Measurements from ENCODE around the gene RPL11.
"Not testable (repeated sequence)": the region's sequence is repeated elsewhere in the genome, so short reads cannot be mapped to it uniquely, and the experiment has no call there.

The RPL11 gene

DNA sequence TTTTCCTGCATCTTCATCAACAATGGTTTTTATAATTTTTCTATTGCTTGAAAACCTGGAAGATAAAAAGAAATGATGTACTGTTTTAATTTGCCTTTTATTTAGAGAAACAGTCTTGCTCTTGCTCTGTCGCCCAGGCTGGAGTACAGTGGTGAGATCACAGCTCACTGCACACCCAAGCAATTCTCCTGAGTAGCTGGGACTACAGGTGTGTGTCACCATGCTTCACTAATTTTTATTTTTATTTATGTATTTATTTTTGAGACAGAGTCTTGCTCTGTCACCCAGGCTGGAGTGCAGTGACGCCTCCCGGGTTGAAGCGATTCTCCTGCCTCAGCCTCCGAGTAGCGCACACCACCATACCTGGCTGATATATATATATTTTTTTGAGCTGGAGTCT lies 43.0 kb upstream of the RPL11 start:
- in situ Hi-C loops (cut with HindIII; ENCODE audit: low sequenced_read_pairs): no loop called here
- DNase-seq (ENCODE audit: low read depth, low spot score): no peak
- no peak overlapping the region for H3K4me3 ChIP-seq (ENCODE audit: low read depth, low read length)
- TF ChIP-seq, protein P1, sequence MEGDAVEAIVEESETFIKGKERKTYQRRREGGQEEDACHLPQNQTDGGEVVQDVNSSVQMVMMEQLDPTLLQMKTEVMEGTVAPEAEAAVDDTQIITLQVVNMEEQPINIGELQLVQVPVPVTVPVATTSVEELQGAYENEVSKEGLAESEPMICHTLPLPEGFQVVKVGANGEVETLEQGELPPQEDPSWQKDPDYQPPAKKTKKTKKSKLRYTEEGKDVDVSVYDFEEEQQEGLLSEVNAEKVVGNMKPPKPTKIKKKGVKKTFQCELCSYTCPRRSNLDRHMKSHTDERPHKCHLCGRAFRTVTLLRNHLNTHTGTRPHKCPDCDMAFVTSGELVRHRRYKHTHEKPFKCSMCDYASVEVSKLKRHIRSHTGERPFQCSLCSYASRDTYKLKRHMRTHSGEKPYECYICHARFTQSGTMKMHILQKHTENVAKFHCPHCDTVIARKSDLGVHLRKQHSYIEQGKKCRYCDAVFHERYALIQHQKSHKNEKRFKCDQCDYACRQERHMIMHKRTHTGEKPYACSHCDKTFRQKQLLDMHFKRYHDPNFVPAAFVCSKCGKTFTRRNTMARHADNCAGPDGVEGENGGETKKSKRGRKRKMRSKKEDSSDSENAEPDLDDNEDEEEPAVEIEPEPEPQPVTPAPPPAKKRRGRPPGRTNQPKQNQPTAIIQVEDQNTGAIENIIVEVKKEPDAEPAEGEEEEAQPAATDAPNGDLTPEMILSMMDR (IDR thresholded peaks at IDR 0.05; ENCODE audit: low read depth, low read length): no peak

DNA sequence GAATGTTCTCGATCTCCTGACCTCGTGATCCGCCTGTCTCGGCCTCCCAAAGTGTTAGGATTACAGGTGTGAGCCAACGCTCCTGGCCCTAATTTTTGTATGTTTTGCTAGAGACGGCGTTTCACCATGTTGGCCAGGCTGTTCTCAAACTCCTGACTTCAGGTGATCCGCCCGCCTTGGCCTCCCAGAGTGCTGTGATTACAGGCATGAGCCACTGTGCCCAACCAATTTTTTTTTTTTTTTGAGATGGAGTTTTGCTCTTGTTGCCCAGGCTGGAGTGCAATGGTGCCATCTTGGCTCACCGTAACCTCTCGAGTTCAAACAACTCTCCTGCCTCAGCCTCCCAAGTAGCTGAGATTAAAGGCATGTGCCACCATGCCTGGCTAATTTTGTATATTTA lies 42.4 kb upstream of the RPL11 start:
- in situ Hi-C loops (cut with HindIII; ENCODE audit: low sequenced_read_pairs); DNase-seq (ENCODE audit: low read depth, low spot score); H3K4me3 ChIP-seq (ENCODE audit: low read depth, low read length): not testable (repeated sequence)

DNA sequence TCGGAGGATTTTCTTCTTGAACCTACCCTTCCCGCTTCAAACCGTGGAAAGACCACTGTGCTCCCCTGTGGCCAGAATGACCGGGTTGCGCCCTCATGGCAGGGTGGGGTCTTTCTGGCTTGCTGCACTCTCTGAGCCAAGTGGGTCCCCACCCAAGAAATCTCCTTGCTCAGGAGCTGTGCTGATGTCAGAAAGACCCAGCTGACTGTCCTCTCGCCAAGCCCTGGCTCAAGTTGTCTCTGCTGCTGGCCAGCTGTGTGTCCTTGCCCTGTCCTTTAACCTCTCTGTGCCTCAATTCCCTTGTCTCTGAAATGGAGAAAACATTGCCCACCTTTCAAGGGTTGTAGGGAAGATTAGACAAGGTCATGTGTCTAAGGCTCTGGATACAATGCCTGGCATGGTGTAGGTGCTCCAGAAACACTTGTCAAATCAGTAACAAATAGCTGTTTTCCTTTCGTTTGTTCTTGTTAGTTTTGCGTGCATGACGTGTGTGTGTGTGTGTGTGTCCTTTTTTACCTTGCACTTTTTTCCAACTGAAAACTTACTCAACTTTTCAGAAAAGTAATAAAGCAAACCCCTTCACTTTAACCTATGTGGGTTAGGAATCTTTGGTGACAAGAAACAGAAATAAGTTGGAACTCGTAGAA lies 41.1 kb upstream of the RPL11 start:
- in situ Hi-C loops (cut with HindIII; ENCODE audit: low sequenced_read_pairs): no loop called here
- DNase-seq (ENCODE audit: low read depth, low spot score): no peak
- TF ChIP-seq, protein P1 (IDR thresholded peaks at IDR 0.05; ENCODE audit: low read depth, low read length): no peak

DNA sequence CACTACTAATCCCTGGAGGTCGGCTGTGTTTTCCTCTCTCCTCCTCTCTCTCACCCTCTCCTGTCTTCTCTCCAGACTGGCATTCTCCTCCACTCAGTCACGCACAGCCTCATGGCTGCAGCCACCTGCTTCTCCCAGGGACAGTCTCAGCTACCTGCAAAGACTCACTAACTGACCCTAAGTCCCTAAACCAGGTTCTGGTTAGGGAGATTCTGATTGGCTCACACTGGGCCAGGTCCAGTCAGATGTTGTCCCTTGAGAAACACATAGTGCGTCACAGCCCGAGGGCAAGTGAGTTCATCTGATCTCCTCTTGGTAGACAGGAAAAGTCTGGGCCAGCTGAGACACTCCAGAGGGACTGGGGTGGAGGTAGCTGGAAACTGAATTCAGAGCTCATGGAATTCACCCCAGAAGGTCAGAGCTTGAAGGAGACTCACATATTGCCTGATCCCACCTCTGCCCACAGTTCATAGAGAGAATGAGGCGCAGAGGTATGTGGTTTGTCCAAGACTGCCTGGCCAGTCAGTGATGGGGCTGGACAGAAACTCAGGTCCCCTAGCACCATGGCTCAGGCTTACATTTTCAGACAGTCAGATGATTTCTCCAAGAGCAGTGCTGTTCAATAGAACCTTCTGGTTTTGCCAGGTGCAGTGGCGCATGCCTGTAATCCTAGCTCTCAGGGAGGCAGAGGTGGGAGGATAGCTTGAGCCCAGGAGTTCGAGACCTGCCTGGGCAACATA lies 40.4 kb upstream of the RPL11 start:
- H3K4me3 ChIP-seq (ENCODE audit: low read depth, low read length): no peak overlapping the region
- no peak for DNase-seq (ENCODE audit: low read depth, low spot score)
- in situ Hi-C loops (cut with HindIII; ENCODE audit: low sequenced_read_pairs): no loop called here
- TF ChIP-seq, protein P1 (IDR thresholded peaks at IDR 0.05; ENCODE audit: low read depth, low read length): no peak

More for the DNA sequence above, 41.1 kb upstream of the RPL11 start:
- H3K4me3 ChIP-seq (ENCODE audit: low read depth, low read length): no peak overlapping the region

DNA sequence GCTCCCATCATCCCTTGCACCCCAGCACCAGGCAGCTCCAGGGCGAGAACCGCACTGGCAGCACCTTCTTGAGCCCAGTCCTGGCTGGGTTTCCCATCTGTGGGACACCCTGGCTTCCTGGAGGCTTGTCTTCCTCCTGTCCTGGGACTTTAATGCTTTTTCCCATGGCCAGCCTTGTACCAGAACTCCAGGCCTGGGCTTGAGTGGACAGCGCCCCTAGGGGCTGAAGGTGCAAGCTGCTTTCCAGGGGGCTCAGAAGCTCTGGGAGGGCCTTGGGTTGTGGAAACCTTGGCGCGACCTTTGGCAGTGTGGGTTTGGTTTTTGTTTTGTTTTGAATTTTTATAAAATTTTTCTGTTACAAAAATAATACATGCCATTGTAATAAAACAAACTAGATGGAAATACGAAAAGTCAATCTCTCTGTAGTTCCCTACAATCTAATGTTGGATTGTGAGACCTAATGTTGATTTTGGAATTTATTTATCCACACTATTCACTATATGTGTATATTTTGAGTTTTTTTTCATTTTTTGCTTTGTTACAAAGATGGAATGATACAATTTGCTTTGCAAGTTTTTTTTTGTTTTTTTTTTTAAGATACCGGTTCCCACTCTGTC lies 33.8 kb upstream of the RPL11 start:
- in situ Hi-C loops (cut with HindIII; ENCODE audit: low sequenced_read_pairs): no loop called here
- no peak overlapping the region for H3K4me3 ChIP-seq (ENCODE audit: low read depth, low read length)
- peak; percentile 29 for DNase-seq (ENCODE audit: low read depth, low spot score)
- TF ChIP-seq, protein P1 (IDR thresholded peaks at IDR 0.05; ENCODE audit: low read depth, low read length): peak; percentile 97

DNA sequence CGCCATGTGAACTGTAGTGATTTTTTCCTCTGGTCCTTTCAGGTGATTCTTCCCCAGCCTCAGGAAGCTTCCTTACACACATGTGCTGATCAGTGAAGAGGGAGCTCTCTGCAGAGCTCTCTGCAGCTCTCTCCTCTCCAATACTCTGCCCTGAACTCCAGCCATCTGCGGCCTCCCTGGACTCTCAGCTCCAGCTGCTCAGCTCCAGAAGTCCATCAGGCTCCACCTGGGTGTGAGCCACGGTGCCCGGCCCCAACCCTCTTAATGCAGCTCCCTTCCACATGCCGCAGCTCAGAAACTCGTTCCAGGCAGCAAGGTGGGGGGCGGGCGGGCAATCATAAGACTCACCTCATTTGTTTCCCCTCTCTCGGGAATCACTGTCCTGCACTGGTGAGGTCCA lies 30.9 kb upstream of the RPL11 start:
- H3K4me3 ChIP-seq (ENCODE audit: low read depth, low read length): no peak overlapping the region
- TF ChIP-seq, protein P1 (IDR thresholded peaks at IDR 0.05; ENCODE audit: low read depth, low read length): no peak
- DNase-seq (ENCODE audit: low read depth, low spot score): no peak
- in situ Hi-C loops (cut with HindIII; ENCODE audit: low sequenced_read_pairs): no loop called here

DNA sequence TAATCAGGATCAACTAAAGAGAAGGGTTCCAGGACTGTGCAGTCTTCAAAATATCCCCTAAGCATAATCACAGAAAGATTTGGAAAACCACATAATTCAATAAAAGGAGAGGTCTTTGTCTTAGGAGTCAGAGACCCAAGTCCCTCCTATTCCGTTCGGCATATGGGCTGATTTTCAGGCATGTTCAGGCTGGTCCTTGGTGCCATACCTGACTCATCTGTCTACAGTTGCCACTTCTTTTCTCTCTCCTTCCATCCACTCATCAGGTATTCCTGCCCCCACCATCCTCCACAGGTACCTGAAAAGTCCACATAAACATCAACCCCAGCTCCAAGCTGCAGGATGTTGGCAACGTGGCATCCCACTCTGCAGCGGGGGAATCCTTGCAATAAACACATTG lies 29.7 kb upstream of the RPL11 start:
- TF ChIP-seq, protein P1 (IDR thresholded peaks at IDR 0.05; ENCODE audit: low read depth, low read length): no peak
- no peak overlapping the region for H3K4me3 ChIP-seq (ENCODE audit: low read depth, low read length)
- DNase-seq (ENCODE audit: low read depth, low spot score): no peak
- in situ Hi-C loops (cut with HindIII; ENCODE audit: low sequenced_read_pairs): no loop called here
